Liver (tissue), 9 donors: ENCODE data around the gene AOAH. TPM values are rescaled to one million over a fixed set of nuclear protein-coding genes. Genes with fewer than 3 reads are reported as not detected.
A peak's percentile ranks its signal among the peaks of the same experiment; 100 is the strongest.

Experiments used
- DNase-seq: peaks from one replicate; pipeline ENCODE4 v3.0.0-alpha.2; 2017; ENCODE audit warnings: low spot score
- H3K27ac ChIP-seq, 2 donors: one replicate each; pipeline ENCODE4 v1.7.0; 2013; ENCODE audit warnings: inconsistent platforms in 2 of 2, low read length in 2 of 2, control low read depth in 1 of 2, low read depth in 1 of 2, mild to moderate bottlenecking in 1 of 2
- H3K27me3 ChIP-seq, 4 donors: one replicate each; pipeline versions ENCODE4 v1.6.1 to v1.7.0; 2013; ENCODE audit warnings: low read length in 3 of 4, inconsistent platforms in 1 of 4, mild to moderate bottlenecking in 1 of 4, moderate library complexity in 1 of 4; ENCODE audit not compliant: control insufficient read depth in 4 of 4, insufficient read depth in 4 of 4
- H3K36me3 ChIP-seq, 4 donors: one replicate each; pipeline versions ENCODE4 v1.6.1 to v1.7.0; 2013; ENCODE audit warnings: low read length in 3 of 4, mild to moderate bottlenecking in 3 of 4, low read depth in 1 of 4, moderate library complexity in 1 of 4; ENCODE audit not compliant: control insufficient read depth in 4 of 4, insufficient read depth in 3 of 4
- H3K4me1 ChIP-seq, 4 donors: one replicate each; pipeline versions ENCODE4 v1.6.1 to v1.7.0; 2013; ENCODE audit warnings: low read length in 3 of 4, mild to moderate bottlenecking in 3 of 4, moderate library complexity in 1 of 4; ENCODE audit not compliant: control insufficient read depth in 4 of 4, insufficient read depth in 4 of 4
- H3K4me3 ChIP-seq, 3 donors: one replicate each; pipeline versions ENCODE4 v1.6.1 to v1.7.0; 2013; ENCODE audit warnings: low read length in 3 of 3, control low read depth in 1 of 3, low read depth in 1 of 3, mild to moderate bottlenecking in 1 of 3
- H3K9ac ChIP-seq, 2 donors: one replicate each; pipeline ENCODE4 v1.7.0; 2013; ENCODE audit warnings: low read length in 2 of 2, mild to moderate bottlenecking in 2 of 2, moderate library complexity in 2 of 2, control low read depth in 1 of 2, low read depth in 1 of 2
- H3K9me3 ChIP-seq, 4 donors: one replicate each; pipeline versions ENCODE4 v1.6.1 to v1.7.0; 2013; ENCODE audit warnings: low read length in 3 of 4; ENCODE audit not compliant: control insufficient read depth in 4 of 4
- CTCF ChIP-seq: fragments of 150-350 bp; IDR thresholded peaks from 2 replicates; pipeline ENCODE4 v1.5.1; 2017; ENCODE audit warnings: improper control_type of control experiment, low read depth, low read length; ENCODE audit not compliant: missing input control
- EGR1 ChIP-seq, 2 donors: IDR thresholded peaks; 2 replicates each; pipeline ENCODE4 v1.6.1; 2016 to 2018; ENCODE audit warnings: antibody characterized with exemption in 2 of 2, low read depth in 2 of 2
- FOXA1 ChIP-seq: IDR thresholded peaks from 2 replicates; pipeline ENCODE4 v1.6.1; 2016; ENCODE audit warnings: antibody characterized with exemption
- GABPA ChIP-seq, 2 donors: IDR thresholded peaks in 1 of 2; conservative IDR thresholded peaks in 1 of 2; 2 replicates each; pipeline ENCODE4 v1.6.1; 2016; ENCODE audit warnings: antibody characterized with exemption in 2 of 2, mild to moderate bottlenecking in 1 of 2, moderate library complexity in 1 of 2
- HNF4A ChIP-seq, 2 donors: conservative IDR thresholded peaks; 2 replicates each; pipeline ENCODE4 v1.6.1; 2016; ENCODE audit warnings: antibody characterized with exemption in 2 of 2, mild to moderate bottlenecking in 2 of 2
- JUND ChIP-seq, 2 donors: IDR thresholded peaks; 2 replicates each; pipeline ENCODE4 v1.6.1; 2016; ENCODE audit warnings: antibody characterized with exemption in 2 of 2
- MAX ChIP-seq: IDR thresholded peaks from 2 replicates; pipeline ENCODE4 v1.6.1; 2016; ENCODE audit warnings: antibody characterized with exemption
- NR2F2 ChIP-seq: IDR thresholded peaks from 2 replicates; pipeline ENCODE4 v1.6.1; 2016; ENCODE audit warnings: antibody characterized with exemption
- SP1 ChIP-seq: IDR thresholded peaks from 2 replicates; pipeline ENCODE4 v1.6.1; 2018; ENCODE audit warnings: antibody characterized with exemption, mild to moderate bottlenecking
- WGBS: extraction: QIAGEN DNeasy Blood & Tissue Kit; methylation state at CpG from one replicate; pipeline ENCODE4 v1.1.7; 2013; 5-methylcytosine and 5-hydroxymethylcytosine counted together
- polyA plus RNA-seq, 2 donors: library from polyadenylated mRNA; stranded (reverse) in 1 of 2; unstranded in 1 of 2; fragments of 200-250 nt in 1 of 2; fragments of >200 nt in 1 of 2; fragmentation: Nextera tagmentation in 1 of 2; extraction: Ambion mirVana in 1 of 2; gene quantifications; one replicate each; pipeline versions ENCODE4 v1.2.1 to v1.2.3, GENCODE V29; 2013 to 2015
- total RNA-seq, 2 donors: library from RNA; depleted of rRNA; stranded (reverse); fragments of >200 nt; gene quantifications; one replicate each; pipeline ENCODE4 v1.2.3, GENCODE V29; 2014
- TF ChIP-seq, protein P1 (sequence below): IDR thresholded peaks from 2 replicates; pipeline ENCODE4 v1.6.1; 2016; ENCODE audit warnings: antibody characterized with exemption
- TF ChIP-seq, protein P2 (sequence below): IDR thresholded peaks from 2 replicates; pipeline ENCODE4 v1.6.1; 2016; ENCODE audit warnings: antibody characterized with exemption
- TF ChIP-seq, protein P3 (sequence below): IDR thresholded peaks from 2 replicates; pipeline ENCODE4 v1.6.1; 2016; ENCODE audit warnings: antibody characterized with exemption, mild to moderate bottlenecking
- donor health status: healthy.
- donor health status: healthy.
- donor health status: healthy.
- donor health status: healthy.
- donor health status: healthy.

The AOAH gene
- total and polyA plus RNA-seq, 4 donors, result 2.4 to 26.7 (median 5.8) TPM

GRCh38 chr7:36755484-36755883 lies 31.2 kb upstream of the AOAH start:
- Histone ChIP-seq H3K4me1 (peaks cover 0 to 2% (median 0%) of the 10 kb centered on the region in 4 donors), H3K36me3 (no peaks in the 10 kb centered on the region), H3K27ac (no peak overlapping the region), H3K9ac (no peak overlapping the region), H3K27me3 (no peaks in the 10 kb centered on the region), H3K4me3 (no peak overlapping the region), H3K9me3 (no peaks in the 10 kb centered on the region)
- 87% methylated on average over 8 of the region's 8 CpGs for WGBS
- no peak for DNase-seq
- TF ChIP-seq EGR1 (IDR thresholded peaks at IDR 0.05; ENCODE audit: low read depth in 2 of 2) (no peak), SP1 (no peak), FOXA1 (no peak), HNF4A (conservative IDR thresholded peaks at IDR 0.05) (no peak), JUND (IDR thresholded peaks at IDR 0.05) (no peak), CTCF (no peak), GABPA (IDR thresholded peaks at IDR 0.05 in 1 of 2, conservative IDR thresholded peaks at IDR 0.05 in 1 of 2) (no peak), MAX (no peak)
- TF ChIP-seq, protein P1, sequence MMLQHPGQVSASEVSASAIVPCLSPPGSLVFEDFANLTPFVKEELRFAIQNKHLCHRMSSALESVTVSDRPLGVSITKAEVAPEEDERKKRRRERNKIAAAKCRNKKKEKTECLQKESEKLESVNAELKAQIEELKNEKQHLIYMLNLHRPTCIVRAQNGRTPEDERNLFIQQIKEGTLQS, result no peak
- TF ChIP-seq, protein P2, sequence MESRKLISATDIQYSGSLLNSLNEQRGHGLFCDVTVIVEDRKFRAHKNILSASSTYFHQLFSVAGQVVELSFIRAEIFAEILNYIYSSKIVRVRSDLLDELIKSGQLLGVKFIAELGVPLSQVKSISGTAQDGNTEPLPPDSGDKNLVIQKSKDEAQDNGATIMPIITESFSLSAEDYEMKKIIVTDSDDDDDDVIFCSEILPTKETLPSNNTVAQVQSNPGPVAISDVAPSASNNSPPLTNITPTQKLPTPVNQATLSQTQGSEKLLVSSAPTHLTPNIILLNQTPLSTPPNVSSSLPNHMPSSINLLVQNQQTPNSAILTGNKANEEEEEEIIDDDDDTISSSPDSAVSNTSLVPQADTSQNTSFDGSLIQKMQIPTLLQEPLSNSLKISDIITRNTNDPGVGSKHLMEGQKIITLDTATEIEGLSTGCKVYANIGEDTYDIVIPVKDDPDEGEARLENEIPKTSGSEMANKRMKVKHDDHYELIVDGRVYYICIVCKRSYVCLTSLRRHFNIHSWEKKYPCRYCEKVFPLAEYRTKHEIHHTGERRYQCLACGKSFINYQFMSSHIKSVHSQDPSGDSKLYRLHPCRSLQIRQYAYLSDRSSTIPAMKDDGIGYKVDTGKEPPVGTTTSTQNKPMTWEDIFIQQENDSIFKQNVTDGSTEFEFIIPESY, result no peak

DNA sequence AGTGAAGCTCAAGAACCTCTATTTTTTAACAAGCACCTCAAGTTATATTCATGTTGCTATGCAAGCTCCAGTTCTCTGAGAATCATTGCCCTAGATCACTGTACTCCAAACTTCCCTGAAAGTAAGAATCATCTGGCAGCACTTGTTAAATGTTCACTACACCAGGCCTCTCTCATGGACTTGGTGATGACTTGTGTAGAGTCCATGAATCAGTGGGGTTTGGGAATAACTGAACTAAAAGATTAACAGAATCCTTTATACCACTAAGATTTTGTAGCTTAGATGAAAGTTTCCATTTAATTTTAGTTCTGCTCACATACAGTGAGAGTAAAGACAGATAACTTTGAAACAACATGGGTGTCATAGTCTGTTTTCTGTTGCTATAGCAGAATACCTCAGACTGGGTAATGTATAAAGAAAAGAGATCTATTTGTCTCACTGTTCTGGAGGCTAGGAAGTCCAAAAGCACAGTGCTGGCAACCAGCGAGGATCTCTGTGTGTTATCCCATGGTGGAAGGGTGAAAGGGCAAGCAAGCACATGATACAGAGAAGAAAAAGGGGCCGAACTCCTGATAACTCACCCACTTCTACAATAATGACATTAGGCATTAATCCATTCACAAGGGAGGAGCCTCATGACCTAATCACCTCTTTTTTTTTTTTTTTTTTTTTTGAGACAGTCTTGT lies 27.9 kb upstream of the AOAH start:
- Histone ChIP-seq H3K27me3 (no peaks in the 10 kb centered on the region), H3K9ac (no peak overlapping the region), H3K4me1 (peaks cover 0 to 11% (median 6%) of the 10 kb centered on the region in 4 donors), H3K9me3 (no peaks in the 10 kb centered on the region), H3K4me3 (no peak overlapping the region), H3K36me3 (no peaks in the 10 kb centered on the region), H3K27ac (no peak overlapping the region)
- 48% methylated on average over 2 of the region's 2 CpGs for WGBS
- TF ChIP-seq HNF4A (conservative IDR thresholded peaks at IDR 0.05) (peak; percentile 9 to 24), NR2F2 (peak; percentile 19)
- TF ChIP-seq, protein P3, sequence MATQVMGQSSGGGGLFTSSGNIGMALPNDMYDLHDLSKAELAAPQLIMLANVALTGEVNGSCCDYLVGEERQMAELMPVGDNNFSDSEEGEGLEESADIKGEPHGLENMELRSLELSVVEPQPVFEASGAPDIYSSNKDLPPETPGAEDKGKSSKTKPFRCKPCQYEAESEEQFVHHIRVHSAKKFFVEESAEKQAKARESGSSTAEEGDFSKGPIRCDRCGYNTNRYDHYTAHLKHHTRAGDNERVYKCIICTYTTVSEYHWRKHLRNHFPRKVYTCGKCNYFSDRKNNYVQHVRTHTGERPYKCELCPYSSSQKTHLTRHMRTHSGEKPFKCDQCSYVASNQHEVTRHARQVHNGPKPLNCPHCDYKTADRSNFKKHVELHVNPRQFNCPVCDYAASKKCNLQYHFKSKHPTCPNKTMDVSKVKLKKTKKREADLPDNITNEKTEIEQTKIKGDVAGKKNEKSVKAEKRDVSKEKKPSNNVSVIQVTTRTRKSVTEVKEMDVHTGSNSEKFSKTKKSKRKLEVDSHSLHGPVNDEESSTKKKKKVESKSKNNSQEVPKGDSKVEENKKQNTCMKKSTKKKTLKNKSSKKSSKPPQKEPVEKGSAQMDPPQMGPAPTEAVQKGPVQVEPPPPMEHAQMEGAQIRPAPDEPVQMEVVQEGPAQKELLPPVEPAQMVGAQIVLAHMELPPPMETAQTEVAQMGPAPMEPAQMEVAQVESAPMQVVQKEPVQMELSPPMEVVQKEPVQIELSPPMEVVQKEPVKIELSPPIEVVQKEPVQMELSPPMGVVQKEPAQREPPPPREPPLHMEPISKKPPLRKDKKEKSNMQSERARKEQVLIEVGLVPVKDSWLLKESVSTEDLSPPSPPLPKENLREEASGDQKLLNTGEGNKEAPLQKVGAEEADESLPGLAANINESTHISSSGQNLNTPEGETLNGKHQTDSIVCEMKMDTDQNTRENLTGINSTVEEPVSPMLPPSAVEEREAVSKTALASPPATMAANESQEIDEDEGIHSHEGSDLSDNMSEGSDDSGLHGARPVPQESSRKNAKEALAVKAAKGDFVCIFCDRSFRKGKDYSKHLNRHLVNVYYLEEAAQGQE, result no peak
- no peak for DNase-seq
